Measurements from ENCODE around the gene KCNAB2.
"Not testable (repeated sequence)": the region's sequence is repeated elsewhere in the genome, so short reads cannot be mapped to it uniquely, and the experiment has no call there.

KCNAB2 gene

DNA sequence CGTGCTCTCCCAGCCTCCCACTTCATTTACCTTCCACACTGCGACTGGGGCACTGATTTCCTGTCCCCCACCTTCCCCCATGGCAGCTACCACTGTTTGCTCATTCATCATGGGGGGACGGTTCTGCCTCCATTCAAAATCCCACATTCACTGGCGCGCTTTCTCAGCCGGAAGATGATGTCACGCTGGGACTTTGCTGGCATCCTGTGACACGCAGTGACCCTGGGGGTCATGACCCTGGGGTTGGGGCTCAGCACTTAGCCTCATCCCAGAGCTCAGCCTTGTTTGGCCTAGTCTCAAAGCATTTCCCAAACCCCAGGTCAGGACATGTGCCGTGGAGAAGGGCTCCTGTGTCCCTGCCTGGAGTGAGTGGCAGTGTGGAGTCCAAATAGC is 582 bp upstream of the KCNAB2 start:
- in situ Hi-C loops (cut with HindIII; ENCODE audit: low pct_ligation_motif_present, low pct_unique_long_range_greater_than_20kb, low sequenced_read_pairs): no loop called here
- no peak for DNase-seq

DNA sequence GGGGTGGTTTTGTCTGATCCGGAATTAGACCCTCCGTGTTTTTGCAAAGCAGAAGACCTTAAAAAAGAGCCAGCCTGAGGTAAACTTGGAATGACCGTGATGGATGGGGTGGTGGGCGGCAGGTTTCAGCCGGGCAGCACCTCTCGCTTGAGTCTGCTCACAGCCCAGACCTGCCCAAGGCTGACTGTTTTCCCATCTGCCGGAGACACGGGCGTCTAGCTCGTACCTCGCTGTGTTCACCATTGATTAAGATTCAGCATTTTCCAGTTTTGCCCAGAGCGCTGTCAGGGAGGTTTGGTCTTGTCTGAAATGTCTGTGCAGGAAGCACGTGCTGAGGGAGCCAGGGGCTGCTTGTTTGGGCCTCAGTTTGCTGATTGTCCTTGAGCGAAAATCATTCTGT is 591 bp downstream of the KCNAB2 start:
- in situ Hi-C loops (cut with HindIII; ENCODE audit: low pct_ligation_motif_present, low pct_unique_long_range_greater_than_20kb, low sequenced_read_pairs): no loop called here
- no peak for DNase-seq

DNA sequence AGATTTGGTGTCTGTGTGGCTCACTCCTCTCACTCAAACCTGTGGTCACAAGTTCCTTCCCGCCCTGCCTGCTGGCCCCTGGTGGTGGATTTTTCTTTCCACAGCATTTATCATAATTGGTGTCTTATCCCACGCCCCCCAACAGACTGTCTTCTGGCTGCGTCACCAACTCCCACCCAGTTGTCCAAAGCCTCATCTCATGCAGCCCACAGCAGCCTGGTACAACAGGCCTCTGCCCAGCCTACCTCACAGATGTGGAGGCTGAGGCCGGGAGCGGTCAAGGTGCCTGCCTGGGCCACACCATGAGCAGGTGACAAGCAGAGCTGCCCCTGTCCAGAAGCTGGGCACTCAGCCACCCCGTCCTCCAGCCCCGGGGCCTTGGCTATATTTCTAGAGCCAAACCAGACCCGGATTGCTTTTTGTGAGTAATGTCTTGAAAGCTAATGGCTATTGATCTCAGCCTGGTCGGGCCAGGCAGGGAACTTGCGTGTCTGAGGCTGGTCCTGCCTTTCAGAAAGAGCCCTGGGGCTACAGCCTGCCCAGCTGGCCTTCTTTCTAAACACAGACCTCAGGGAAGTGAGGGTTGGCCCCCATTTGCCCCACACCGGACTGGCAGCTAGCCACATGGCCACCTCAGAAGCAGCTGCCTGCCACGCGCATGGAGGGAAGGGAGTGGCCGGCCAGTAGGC is 2.6 kb downstream of the KCNAB2 start:
- in situ Hi-C loops (cut with HindIII; ENCODE audit: low pct_ligation_motif_present, low pct_unique_long_range_greater_than_20kb, low sequenced_read_pairs): no loop called here
- DNase-seq: no peak

DNA sequence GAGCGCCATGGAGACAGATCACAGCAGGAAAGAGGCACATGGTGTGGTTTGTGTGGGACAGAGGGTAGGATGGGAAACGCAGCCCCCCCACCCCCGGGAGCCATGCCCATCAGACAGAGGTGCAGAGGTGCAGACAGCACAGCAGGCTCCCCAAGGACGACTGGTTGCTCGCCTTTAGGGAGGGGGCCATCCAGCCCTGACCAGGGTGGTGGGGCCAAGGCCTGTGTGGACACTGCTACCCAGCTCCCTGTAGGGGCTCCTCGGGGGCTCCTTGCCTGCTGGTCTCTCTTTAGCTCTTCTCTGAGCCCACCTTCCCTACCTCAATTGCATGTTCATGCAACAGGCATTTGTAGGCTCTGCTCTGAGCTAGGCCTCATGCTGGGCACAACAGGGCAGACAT is 3.7 kb downstream of the KCNAB2 start:
- in situ Hi-C loops (cut with HindIII; ENCODE audit: low pct_ligation_motif_present, low pct_unique_long_range_greater_than_20kb, low sequenced_read_pairs): no loop called here
- no peak for DNase-seq

DNA sequence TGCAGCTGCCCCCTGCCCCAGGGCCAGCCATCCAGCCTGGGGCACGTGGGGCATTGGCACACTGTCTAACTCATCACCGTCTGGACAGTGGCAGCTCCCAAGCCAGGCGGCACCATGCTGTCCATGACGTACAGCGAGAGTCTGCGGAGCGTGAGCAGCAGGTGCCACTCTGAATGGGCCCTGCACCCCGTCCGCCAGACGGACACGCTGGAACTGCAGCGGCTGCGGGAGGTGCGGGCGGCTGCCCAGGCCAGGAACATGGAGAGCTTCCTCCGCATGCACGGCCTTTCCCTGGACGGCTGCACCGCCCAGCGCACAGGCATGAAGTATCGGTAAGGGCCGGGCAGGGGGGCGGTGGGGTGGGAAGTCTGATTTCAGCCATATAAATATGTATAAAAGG is 5.7 kb downstream of the KCNAB2 start:
- DNase-seq: no peak
- in situ Hi-C loops (cut with HindIII; ENCODE audit: low pct_ligation_motif_present, low pct_unique_long_range_greater_than_20kb, low sequenced_read_pairs): no loop called here

DNA sequence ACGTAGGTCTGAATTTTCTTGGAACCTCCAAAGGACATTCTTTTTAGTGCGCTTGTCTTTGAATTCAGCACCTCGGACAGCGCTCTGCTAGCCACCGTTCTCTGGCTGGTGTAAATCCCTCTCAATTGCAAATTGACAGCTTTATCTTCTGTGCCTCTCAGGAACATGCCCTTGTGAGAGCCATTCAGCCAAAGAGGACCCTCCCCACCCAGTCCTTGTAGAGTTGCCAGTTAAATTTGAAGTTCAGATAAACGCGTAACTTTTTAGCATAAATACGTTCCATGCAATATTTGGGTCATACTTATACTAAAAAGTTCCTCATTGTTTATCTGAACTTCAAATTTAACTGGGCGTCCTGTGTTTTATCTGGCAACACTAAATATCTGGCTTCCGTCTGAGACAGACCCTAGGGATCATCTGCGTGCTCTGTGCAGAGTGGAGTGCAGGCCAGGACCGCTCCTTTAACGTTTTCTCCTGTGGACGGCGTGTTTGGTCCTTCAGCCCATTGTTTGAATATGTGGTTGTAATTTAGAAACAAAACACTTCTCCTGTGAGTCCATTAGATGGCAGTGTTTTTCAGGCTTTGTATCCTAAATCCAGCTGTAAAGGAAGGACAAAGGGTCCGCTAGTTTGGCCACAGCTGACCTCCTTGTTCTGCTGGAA is 7.0 kb downstream of the KCNAB2 start:
- in situ Hi-C loops (cut with HindIII; ENCODE audit: low pct_ligation_motif_present, low pct_unique_long_range_greater_than_20kb, low sequenced_read_pairs): no loop called here
- DNase-seq: peak; percentile 65

DNA sequence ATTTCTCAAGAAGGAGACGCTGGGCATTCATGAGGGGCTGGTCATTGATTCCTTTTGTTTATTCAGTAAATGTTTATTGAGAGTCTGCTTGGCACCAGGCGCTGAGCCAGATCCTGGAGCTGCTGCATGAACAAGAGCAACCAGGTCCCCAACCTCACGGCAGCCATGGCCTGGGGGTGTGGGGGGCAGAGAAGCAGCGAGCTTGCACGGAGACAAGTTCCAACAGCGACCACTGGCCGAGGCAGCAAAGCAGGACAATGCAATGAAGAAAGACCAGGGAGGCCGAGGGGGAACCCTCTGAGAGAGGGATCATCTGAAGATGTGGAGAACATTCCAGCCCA is 7.5 kb downstream of the KCNAB2 start:
- no peak for DNase-seq
- in situ Hi-C loops (cut with HindIII; ENCODE audit: low pct_ligation_motif_present, low pct_unique_long_range_greater_than_20kb, low sequenced_read_pairs): no loop called here

DNA sequence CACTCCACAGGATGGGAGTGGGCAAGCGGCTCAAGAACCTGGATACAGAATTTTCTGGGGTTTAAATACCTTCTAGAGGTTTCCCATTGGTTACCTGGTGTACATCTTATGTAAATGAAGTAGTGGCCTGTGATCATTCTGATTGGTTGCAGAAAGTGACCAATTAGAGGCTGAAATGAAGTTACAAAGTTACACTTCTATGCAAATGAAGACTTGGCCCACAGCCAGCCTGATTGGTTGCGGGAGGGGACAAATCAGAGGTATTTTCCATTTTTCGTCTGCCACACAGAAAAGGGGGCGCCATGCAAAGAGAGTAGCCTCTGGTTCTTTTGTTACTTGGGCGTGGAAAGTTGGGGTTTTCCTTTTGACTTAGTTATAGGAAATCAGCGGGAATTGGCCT is 8.9 kb downstream of the KCNAB2 start:
- in situ Hi-C loops (cut with HindIII; ENCODE audit: low pct_ligation_motif_present, low pct_unique_long_range_greater_than_20kb, low sequenced_read_pairs): no loop called here
- no peak for DNase-seq

DNA sequence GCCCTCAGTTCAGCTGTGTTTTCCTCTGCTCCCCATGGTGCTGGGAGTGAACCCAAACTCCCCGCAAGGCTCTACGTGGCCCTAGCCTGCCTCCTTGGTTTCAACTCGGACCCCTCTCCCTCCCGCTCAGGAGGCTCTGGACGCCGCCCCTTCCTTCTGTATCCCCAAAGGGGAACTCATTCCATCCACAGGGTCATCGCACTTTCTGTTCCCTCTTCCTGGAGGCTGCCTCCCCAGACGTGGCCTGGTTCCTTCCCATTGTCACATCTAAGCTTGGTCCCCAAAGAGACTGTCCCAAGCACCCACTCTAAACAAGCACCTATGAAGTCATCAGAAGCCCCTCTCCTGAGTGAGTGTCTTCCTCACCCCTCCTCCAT is 10.9 kb downstream of the KCNAB2 start:
- DNase-seq: no peak
- in situ Hi-C loops (cut with HindIII; ENCODE audit: low pct_ligation_motif_present, low pct_unique_long_range_greater_than_20kb, low sequenced_read_pairs): no loop called here

DNA sequence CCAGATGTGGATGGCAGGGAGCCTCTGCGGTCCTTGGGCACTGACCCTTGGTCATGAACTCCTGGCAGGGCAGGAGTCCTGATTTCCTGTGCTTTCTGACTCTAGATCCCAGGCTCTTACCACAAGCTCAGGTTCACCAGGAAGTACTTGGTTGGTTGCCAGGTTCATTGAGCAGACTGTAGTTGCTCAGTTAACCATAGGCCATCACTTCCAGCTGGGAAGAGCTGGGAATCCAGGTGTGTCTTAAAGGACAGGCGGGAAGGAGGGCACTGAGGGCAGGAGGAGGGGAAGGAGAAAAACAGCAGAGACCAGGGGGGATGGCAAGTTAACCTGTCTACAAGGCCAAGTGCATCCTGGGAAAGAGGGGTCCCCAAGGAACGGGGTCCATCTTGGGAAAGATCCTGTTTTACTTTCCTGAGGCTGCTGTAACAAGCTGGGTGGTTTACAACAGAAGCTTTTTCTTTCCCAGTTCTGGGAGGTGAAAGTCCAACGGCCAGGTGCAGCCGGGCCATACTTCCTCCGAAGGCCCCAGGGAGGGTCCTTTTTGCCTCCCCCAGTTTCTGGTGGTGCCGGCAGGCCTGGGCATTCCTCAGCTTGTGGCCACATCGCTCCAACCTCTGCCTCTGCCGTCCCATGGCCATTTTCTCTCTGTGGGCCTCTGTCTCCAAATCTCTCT is 11.6 kb downstream of the KCNAB2 start:
- in situ Hi-C loops (cut with HindIII; ENCODE audit: low pct_ligation_motif_present, low pct_unique_long_range_greater_than_20kb, low sequenced_read_pairs): no loop called here
- no peak for DNase-seq

DNA sequence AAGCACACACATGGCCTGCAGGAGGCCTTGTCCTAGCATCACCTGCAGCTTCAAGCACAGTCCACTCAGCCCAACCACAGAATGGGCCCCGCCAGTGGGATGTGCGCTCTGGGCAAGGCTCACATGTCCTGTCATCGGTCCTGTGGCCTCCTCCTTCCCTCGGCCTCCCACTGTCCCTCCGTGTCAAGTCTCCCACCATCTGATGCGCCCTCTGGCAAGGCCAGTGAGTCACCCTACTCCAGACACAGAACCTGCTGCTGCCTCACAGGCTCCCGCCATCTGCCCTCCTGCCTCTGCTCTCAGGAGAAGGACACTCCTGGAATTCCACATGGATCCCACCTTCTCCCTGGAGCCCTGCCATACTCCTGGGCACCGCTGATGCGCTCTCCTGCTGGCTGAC is 14.2 kb downstream of the KCNAB2 start:
- in situ Hi-C loops (cut with HindIII; ENCODE audit: low pct_ligation_motif_present, low pct_unique_long_range_greater_than_20kb, low sequenced_read_pairs): no loop called here
- DNase-seq: no peak

DNA sequence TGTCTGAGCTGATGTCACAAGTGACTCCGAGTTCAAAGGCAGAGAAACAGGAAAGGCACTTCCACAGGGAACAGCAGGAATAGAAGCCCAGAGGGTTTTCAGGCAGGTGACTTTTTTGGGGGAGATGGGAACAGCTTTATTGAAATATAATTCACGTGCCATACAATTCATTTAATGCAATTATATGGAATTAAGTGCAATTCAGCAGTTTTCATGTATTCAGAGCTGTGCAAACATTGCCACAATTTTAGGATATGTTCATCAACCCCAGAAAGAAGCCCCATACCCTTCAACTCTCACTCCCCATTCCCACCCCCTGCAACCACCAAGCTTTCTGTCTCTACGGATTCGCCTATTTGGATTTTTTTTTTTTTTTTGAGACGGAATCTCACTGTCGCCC is 17.0 kb downstream of the KCNAB2 start:
- in situ Hi-C loops (cut with HindIII; ENCODE audit: low pct_ligation_motif_present, low pct_unique_long_range_greater_than_20kb, low sequenced_read_pairs): no loop called here
- DNase-seq: no peak

DNA sequence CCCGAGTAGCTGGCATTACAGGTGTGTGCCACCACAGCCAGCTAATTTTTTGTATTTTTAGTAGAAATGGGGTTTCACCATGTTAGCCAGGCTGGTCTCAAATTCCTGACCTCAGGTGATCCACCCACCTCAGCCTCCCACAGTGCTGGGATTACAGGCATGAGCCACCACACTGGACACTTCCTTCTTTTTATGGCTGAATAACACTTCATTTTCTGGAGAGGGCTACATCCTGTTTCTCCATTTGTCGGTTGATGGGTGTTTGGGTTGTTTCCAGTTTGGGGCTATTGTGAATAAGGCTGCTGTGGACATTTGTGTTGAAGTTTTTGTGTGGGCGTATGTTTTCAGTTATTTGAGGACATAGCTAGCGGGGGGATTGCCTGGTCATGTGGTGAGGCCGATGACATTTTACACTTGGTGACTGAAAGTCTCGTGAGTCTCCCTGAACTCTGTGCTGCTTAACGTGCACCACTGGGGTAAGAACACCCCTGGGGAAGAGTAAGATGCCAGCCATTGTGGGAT is 17.9 kb downstream of the KCNAB2 start:
- DNase-seq; in situ Hi-C loops (cut with HindIII; ENCODE audit: low pct_ligation_motif_present, low pct_unique_long_range_greater_than_20kb, low sequenced_read_pairs): not testable (repeated sequence)

DNA sequence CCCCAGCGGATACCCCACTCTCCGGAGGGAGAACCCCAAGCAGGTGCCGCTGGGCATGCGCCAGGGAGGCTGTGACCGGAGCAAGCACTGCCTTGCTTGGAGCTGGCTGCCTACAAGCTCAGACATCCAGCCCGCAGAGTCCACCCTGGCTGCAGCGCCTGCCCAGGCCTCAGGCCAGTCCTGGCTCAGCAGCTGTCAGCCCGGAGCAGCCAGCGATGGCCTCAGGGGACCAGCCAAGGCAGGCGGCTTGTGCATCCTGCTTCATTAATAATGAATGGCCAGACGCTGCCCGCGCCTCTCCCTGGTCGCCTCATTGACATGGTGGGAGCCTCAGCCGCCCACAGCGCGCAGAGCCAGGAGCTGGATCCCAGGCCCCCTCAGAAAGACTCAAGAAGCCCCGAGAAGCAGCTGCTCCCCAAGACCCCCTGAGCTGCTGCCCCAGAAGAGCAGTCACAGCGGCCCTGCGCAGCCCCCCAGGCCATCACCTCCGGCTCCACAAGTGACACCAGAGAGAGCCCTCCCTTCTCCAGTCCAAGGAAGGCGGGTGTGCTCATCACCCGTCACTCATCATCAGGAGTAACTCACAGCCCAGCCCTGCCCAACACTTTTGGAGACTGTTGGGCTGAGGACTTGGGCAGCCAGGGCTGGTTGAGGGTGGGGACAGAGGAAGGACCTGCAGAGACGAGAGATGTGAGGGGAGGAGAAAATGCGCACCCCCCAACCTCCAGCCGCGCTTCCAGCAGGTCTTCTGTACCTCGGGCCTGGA is 19.6 kb downstream of the KCNAB2 start:
- DNase-seq: no peak
- in situ Hi-C loops (cut with HindIII; ENCODE audit: low pct_ligation_motif_present, low pct_unique_long_range_greater_than_20kb, low sequenced_read_pairs): no loop called here

DNA sequence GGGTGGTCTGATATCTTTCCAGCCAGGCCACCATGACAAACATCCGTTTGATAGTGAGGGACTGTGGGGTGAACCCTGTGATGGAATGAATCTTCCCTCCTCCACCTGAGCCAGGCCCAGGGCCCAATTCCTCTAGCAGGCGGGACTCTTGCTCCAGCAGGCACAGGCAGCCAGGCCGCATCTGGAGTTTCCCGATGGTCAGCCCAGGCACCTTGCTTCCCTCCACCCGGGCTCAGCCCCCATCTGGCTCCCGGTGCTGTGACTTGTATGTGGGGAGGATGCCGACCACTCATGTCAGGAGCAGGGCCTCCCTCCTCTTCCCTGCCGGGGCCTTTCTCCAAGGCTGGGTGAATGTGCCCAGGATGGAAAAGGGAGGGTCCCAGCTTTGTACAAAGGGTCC is 21.0 kb downstream of the KCNAB2 start:
- in situ Hi-C loops (cut with HindIII; ENCODE audit: low pct_ligation_motif_present, low pct_unique_long_range_greater_than_20kb, low sequenced_read_pairs): no loop called here
- no peak for DNase-seq

DNA sequence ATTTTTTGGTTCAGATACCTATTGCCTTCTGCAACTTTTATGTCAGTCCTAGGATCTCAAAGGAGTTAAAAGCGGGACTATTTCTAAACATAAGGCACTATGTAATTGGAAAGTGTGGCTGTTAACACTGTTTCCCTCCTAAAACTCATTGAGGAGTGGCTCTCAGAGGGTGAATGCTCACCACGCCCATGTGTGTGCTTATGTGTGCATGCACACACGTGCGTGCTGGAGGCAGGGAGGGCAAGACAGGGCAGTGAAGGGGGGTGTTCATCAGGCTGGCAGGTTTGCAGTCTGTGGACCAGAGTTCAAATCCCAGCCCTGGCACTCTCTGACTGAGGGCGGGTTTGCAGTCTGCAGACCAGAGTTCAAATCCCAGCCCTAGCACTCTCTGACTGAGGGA is 22.4 kb downstream of the KCNAB2 start:
- no peak for DNase-seq
- in situ Hi-C loops (cut with HindIII; ENCODE audit: low pct_ligation_motif_present, low pct_unique_long_range_greater_than_20kb, low sequenced_read_pairs): no loop called here

DNA sequence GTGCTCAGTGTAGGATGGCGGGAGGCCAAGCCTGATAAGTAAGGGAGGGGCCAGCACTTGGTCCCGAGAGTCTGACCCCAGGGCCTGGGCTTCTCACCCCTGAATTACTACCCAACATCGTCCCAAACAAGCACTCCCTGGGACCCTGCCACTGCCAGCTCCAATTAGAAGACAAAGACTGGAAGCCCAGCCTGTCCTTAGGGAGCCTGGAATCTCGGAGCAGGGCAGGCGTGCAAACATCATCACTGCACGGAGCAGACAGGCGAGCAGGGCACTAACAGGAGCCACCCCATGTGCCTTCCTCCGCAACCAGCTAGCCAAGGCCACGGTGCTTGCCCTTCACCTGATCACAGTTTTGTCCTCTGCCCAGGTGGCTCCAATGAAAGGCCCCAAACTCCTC is 23.2 kb downstream of the KCNAB2 start:
- in situ Hi-C loops (cut with HindIII; ENCODE audit: low pct_ligation_motif_present, low pct_unique_long_range_greater_than_20kb, low sequenced_read_pairs): no loop called here
- DNase-seq: no peak

DNA sequence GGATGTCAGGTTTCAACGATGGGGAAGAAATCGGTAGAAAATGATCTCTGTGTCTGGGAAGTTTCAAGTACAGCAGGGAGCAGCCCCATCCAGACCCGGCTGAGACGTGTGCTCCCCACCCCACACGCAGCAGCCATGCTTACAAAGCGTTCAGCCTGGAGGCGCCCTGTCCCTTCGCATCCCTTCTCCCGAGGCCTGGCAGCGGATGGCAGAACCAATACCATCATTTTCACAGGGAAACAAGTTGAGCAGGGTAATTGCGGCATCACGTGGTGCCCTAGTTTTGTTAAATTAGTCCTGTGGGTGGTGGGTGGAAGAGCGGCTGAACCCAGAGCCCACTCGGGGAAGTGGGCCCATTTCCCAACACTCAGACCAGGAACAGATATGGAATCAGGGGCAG is 23.9 kb downstream of the KCNAB2 start:
- no peak for DNase-seq
- in situ Hi-C loops (cut with HindIII; ENCODE audit: low pct_ligation_motif_present, low pct_unique_long_range_greater_than_20kb, low sequenced_read_pairs): no loop called here

DNA sequence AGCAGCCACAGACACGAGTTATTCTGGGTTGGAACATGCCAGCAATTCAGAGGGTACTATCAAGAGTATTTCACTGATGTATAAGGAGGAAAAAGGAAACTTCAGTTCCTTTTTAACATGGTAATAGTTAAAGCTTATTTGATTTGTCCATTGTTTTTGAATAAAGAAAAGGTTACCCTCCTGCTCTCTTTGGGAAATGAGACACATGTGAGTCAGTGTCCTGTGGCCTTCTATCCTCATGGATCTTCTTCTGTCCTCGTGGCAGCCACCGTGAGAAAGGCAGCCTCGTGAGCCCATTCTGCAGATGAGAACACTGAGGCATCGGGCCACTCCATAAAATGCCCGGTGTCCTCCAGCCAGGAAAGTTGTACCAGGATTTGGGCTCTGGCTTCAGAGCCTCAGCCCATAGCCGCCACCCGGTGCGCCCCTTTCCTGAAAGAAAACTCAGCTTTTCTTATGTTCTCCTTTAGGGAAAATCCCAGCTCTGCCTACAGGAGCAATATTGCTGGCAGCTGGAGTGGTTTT is 24.8 kb downstream of the KCNAB2 start:
- in situ Hi-C loops (cut with HindIII; ENCODE audit: low pct_ligation_motif_present, low pct_unique_long_range_greater_than_20kb, low sequenced_read_pairs): no loop called here

More for the DNA sequence above, 24.8 kb downstream of the KCNAB2 start:
- DNase-seq: no peak

All from ACHN (cell line).